ENCODE data around the gene CSKMT. TPM values are rescaled to one million over a fixed set of nuclear protein-coding genes. Genes with fewer than 3 reads are reported as not detected.
"Not testable (repeated sequence)": the region's sequence is repeated elsewhere in the genome, so short reads cannot be mapped to it uniquely, and the experiment has no call there.

The CSKMT gene, protein sequence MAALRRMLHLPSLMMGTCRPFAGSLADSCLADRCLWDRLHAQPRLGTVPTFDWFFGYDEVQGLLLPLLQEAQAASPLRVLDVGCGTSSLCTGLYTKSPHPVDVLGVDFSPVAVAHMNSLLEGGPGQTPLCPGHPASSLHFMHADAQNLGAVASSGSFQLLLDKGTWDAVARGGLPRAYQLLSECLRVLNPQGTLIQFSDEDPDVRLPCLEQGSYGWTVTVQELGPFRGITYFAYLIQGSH
- 1 to 10 TPM; 3.9 to 5.6 (median 4.3) TPM for polyA plus RNA-seq (ENCODE audit: insufficient read length in 3 of 3)

DNA sequence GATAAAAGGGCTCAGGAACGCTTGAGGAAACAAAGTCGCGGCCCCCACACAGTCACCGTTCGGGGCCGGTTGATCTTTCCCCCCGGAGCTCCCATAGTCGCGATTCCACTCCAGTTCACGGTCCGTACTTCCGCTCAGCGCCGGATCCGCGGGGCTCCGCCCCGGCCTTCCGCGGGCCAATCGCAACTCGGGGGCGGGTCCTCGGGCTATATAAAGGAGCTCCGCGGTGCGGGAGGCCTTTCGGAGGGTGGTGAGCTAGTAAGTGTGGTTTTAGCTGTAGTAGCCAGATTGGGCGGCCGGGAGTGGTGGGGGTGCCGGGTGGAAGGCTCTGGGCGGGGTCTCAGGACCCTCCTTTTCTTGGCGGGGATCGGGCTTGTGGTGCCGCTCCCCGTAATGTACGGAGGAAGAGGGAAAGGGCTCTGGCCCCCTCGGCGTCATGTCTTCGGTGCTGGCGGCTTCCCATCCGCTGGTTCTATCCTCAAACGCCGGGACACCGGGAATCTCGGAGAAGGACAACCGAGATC, at the start of gene CSKMT, which contains the start of gene C11orf98:
CSKMT (plus strand) TSS at position 238 of the 524 bp plus-strand sequence. CDS start 568 bp downstream, outside the sequence.
C11orf98 (minus strand) TSS at position 136 of the 524 bp plus-strand sequence; CDS start at position 95, 41 bp downstream.
- peak; percentile 90 to 91 (median 91) for DNase-seq (ENCODE audit: low read depth in 3 of 3, low spot score in 2 of 3)

DNA sequence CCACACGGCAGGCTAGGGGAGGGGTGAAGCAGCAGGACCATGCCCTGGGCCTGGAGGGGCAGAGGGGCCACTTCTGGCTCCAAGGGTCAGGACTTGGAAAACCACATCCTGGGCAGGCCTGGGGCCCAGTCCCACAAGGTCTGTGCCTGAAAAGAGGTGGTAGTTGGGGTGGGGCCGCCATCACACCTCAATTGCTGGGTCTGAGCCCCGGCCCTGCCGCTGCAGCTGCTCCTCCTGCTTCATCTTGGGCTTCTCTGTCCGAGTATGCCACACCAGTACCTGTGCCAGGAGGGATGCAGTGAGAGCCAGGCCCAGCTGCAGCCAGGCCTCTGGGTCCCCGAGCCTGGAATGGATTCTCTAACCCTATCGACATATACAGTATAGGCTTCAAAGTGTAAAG, 49.6 kb upstream of the CSKMT start:
- no peak for DNase-seq (ENCODE audit: low read depth in 3 of 3, low spot score in 2 of 3)

DNA sequence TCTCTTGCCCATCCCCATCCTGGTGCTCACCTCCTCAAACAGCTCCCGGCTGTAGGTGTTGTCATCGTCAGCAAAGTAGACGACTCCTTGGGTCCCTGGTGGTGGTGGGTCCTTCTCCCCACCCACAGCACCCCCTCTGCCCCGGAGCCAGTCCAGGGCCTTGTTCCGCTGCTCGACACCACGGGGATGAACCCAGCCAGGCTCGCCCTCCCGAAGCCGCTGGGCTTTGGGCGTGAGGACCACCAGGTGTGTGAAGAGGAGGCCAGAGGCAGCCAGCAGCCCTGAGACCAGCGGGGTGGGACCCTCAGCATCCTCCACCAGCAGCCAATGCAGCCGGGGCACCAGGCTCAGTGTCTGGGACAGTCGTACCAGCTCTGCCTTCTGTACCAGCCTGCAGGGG, 48.2 kb upstream of the CSKMT start:
- DNase-seq (ENCODE audit: low read depth in 3 of 3, low spot score in 2 of 3), result not testable (repeated sequence)

DNA sequence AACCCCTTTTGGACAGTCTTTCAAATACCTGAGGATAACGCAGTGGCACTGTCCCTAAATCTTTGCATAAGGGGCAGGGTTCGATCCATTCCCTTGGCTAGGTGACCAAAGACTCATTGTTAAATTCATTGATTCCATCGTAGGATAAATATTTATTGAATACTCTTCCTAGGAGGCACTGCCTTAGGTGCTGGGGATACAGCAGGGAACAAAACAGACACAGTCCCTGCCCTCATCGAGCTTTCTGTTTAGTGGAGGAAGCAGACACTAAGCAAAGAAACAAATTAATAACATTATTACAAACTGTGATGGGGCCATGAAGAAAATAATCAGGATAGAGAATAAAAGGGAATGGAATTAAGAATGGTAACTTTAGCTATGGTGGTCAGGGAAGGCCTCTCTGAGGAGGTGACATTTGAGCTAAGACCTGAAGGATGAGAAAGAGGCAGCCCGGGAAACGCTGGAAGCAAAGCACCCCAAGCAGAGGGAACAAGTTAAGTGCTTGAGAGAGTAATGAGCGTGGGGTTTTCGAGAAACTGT, 44.0 kb upstream of the CSKMT start:
- DNase-seq (ENCODE audit: low read depth in 3 of 3, low spot score in 2 of 3), result no peak

DNA sequence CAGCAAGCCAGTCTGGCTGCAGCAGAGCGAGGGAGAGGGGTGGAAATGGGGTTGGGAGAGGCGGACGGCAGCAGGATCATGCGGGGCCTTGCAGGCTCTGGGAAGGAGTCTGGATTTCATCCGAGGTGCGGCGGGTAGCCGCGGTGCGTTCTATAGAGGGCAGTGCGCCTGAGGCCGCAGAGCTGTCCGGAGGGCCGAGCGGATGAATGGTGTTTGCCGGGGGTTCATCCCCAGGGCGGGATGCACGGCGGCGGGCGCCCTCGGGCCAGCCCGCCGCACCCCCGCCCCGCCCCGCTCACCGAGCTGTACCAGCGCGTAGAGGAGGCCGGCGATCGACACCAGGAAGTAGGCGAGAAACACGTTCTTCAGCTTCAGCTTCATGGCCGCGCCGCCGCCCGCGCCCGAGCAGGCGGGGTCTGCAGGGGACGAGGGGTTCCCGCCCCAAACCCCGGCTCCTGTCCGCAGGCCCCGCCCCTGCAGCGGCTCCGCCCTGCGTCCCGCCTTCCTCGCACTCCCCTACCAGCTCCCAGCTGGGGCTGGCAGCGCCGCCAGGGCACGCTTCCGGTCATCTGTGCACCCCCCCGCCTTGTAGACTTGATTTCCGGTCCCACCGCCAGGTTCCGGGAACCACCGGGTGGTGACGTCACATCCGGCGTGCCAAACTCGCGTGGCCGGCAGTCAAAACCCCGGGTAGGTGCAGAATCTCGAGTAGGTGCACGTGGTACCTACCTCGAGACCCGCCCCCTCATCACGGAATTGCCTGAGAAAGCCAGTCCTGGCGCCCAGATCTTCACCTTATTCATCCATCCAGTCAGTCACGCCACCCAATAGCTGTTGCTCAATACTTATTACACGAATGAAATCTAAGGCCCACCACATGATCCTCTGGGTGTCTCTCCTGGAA, 43.3 kb upstream of the CSKMT start, which contains the start of gene B3GAT3:
B3GAT3 (minus strand) TSS at position 420 of the 904 bp plus-strand sequence; CDS start at position 381, 39 bp downstream.
- DNase-seq (ENCODE audit: low read depth in 3 of 3, low spot score in 2 of 3), result peak; percentile 89 to 92 (median 92)

DNA sequence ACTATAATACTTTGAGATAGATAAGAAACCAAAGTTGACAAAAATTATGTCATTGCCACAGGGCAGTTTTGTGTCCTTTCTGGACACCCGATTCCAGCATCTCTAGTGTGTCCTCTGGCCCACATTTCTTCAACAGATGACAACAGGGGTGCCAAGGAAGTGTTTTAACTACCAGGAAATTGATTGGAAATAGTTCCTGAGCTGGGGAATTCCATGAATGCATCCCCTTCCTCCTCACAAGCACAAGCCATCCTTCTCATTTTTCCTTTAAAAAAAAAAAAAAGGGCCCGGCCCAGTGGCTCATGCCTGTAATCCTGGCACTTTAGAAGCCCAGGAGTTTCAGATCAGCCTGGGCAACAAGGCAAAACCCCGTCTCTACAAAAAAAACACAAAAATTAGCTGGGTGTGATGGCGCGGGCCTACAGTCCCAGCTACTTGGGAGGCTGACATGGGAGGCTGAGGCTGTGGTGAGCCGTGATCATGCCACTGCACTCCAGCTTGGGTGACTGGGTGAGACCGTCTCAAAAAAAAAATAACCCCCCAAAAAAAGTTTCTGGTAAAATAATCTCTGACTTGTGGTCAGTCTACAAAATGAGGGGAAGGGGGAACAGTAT, 42.5 kb upstream of the CSKMT start:
- DNase-seq (ENCODE audit: low read depth in 3 of 3, low spot score in 2 of 3), result no peak

DNA sequence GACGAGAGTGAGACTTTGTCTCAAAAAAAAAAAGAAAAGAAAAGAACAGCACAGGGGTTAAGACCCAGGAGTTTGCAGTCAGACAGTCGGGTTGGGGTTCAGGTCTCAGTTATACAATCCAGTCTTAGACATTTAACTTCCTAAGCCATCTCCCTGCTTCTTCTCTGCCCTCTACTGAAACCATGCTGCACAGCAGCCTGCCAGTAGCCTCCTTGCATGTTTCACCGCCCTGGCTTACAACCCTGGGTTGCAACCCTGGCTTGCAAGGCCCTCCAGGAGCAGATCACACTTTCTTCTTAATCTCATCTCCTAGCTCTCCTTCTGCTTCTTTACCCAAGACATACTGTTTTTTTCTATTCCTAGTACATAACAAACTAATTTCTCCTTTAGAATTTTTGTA, 37.4 kb upstream of the CSKMT start:
- DNase-seq (ENCODE audit: low read depth in 3 of 3, low spot score in 2 of 3), result no peak

DNA sequence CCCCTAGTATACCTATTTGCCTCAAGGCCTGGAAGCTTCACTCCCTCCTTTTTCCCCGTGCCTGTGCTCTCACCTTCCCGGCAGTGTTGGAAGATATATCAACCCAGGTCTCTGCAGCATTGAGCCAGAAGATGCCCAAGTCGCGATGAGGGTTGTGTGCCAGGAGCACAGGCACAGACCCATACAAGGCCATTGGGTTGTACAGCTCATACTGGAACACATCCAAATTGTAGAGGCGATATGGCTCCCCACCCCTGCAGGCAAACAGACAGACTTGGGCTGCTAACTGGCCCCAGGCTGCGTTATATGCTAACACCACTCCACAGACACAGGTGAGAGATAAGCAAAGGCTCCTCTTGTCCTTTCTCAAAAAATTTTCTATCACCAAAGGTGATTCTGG, 32.6 kb upstream of the CSKMT start:
- DNase-seq (ENCODE audit: low read depth in 3 of 3, low spot score in 2 of 3), result no peak

DNA sequence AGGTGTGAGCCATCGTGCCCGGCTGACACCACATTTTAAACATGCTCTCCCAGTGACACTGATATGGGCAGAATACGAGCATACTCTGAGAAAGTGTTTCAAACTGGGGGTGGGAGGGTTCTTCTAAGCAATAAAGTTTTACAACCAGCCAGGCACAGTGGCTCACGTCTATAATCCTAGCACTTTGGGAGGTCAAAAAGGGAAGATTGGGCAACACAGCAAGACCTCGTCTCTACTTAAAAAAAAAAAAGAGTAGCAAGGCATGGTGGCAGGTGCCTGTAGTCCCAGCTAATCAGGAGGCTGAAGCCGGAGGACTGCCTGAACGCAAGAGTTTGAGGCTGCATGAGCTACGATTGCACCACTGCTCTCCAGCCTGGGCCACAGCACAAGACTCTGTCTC, 20.9 kb upstream of the CSKMT start:
- DNase-seq (ENCODE audit: low read depth in 3 of 3, low spot score in 2 of 3), result no peak

DNA sequence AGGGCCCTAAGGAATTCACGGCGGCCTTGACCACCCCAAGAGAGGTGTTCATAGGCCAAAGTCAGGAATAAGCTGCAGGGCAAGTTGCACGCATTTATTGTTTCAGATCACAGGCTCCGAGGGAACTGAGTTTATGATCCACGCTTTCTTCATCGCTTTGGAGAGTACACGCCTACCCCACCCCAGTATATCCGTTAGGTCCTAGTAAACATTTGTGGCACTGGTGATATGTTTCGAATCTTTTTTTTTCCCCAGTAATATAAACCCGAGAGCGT, 19.5 kb upstream of the CSKMT start:
- DNase-seq (ENCODE audit: low read depth in 3 of 3, low spot score in 2 of 3), result no peak

DNA sequence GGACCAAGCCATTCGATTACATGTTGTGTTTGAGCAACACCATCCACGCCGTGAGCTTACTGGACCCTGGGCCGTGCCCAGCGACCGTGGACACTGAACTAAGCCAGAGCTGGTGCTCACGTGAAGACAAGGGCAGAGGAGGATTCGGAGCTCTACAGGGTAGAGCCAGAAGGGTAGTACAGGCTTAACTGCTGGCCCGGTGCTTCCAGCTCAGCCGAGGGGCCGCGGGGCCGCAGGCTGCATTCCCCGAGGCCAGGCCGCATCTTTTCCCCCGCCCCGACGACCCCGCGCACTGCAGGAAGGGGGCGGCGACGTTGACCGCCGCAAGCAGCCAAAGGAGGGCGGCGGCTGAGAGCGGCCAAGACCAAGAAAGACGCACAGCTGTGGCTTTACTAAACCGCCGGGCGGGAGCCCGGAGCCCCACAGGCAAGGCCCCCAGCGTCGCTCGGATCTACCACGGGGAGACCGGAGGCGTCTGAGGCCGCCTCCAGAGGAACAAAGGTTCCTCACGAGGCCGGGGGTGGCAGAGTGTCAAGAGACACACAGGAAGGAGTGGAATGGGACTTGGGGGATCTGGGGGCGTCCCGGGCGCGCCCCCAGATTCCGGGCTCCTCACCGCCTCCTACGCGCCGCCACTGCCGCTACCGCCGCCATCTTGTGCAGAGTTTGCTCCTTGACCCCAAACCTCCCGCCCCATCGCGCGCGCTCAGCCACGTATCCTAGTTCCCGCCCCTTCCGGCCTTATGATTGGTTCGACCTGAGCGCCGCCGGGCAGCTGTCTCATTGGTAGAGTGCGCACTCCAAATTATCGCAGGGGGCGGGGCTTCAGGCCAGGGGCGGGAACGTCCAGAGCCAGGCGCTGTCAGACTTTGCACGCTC, 18.9 kb upstream of the CSKMT start, which contains the start of gene GANAB:
GANAB (minus strand) TSS at position 668 of the 879 bp plus-strand sequence; CDS start at position 654, 14 bp downstream.
- DNase-seq (ENCODE audit: low read depth in 3 of 3, low spot score in 2 of 3), result peak; percentile 91 to 98 (median 93)

DNA sequence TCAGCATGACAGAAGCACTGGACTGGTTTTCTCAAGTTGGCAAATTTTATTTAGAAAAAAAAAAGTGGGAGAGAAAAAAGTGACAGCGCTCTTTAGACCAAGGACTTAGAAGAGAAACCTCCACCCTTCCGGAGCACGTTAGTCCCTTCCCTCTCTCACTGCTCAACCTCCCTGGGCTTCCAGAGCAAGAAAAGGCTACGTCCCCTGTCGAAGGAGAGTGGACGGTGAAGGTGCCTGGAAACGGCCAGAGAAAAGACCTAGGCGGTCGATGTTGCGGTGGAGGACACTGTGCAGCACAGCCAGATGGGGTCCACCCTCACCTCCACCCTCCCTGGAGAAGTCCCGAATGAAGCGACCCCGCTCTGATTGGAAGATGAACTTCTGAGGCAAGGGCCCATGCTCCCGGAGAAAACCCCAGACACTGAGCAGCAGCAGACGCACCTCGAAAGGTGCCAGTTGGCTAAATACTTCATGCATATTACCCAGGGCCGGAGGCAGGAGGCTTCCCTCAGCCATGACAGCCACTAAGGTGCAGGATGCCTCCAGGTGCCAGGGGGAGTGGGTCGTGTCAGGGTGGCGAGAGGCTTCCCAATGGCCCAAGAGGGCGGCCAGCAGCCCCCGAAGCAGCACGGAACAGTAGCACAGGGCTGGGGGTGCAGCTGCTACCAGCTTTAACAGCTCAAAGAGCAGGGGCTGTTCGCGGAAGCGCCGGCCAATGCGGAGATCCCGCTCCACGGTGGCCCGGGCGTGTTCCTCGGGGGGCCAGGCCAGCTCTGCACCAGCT, 18.1 kb upstream of the CSKMT start:
- no peak for DNase-seq (ENCODE audit: low read depth in 3 of 3, low spot score in 2 of 3)

DNA sequence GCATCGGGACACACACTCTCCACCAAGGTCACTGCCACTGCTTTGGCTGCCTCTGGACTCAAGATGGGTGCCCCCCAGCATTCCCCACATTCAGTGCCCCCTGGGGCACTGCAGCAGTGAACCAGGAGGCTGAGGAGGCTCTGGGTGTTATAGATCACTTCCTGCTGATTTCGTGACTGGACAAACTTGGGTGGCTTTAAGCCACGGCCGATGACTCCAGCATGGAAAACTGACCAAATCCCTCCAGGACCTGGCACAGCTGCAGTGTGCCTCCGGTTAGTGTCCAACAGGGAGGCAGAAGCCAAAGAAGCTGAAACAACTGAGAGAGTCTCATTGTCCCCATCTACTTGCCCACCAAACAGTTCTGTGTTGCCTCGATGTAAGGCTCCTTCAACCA, 17.5 kb upstream of the CSKMT start:
- no peak for DNase-seq (ENCODE audit: low read depth in 3 of 3, low spot score in 2 of 3)

DNA sequence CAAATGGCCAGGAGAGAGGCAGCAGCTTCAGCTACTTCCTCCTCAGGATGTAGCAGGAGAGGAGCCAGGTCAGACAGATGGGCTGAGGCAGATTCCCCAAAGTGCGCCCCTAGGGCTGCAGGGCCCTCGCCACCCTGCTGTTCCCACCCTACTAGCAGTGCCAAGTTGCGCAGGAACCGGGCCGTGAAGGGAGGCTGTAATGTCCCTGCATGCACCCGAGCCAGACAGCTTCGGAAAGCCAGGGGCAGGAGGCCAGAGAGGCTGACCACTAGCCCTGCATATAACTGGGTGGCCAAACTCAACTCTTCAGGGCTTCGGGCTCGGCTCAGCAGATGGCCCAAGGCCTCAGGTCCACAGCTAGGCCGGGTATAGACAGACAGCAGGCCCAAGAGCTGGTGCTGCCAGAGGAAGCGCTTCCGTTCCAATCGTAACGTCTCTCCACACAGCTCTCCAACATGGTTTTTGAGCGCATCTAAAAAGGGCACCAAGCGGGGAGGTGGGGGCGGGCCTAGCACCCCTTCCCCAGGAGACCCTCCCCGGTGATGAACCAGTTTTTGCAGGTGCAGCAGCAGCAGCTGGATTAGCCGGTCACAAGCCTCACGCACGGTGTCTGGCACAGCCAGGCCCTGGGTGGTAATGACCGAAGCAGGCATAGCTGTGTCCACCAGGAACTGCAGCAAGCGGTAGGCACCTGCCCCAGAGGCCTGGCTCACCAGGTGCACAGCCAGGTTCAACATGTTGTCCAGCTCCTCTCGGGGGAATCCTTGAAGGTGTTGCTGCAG, 16.7 kb upstream of the CSKMT start:
- no peak for DNase-seq (ENCODE audit: low read depth in 3 of 3, low spot score in 2 of 3)

DNA sequence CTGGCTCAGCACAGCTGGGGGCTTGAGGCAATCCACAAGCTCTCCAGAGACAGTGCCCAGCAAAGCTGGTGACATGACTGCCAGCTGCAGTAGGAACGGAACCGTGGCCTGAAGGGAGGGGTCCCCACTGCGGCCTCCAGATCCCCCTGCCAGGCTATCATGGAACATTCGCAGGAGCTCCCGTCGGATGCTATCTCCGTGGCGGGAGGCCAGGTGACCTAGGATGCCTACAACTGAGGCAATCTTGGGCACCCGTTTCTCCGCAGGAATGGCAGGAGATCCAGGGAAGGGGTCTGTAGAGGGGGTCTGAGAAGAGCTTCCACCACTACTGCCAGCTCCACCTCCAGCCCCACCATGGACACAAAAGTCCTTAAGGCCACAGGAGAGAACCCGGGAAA, 16.1 kb upstream of the CSKMT start:
- no peak for DNase-seq (ENCODE audit: low read depth in 3 of 3, low spot score in 2 of 3)

DNA sequence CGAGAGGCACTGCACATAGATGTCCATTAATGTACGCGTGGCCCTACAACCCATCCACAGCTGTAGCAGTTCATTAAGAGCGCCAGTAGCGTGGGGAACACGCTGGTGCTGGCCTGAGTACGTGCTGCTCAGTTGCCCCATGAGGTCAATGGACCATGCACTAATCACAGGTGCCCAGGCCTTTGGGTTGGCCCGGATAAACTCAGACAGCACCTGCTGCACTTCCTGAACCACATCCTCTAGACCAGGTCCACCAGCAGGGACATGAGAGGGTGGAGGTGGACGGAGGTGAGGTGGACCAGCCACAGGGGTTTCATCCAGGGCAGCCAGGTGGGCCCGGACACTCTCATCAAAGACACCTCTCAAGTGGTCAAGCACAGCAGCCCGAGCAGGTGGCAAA, 15.6 kb upstream of the CSKMT start:
- DNase-seq (ENCODE audit: low read depth in 3 of 3, low spot score in 2 of 3), result no peak

DNA sequence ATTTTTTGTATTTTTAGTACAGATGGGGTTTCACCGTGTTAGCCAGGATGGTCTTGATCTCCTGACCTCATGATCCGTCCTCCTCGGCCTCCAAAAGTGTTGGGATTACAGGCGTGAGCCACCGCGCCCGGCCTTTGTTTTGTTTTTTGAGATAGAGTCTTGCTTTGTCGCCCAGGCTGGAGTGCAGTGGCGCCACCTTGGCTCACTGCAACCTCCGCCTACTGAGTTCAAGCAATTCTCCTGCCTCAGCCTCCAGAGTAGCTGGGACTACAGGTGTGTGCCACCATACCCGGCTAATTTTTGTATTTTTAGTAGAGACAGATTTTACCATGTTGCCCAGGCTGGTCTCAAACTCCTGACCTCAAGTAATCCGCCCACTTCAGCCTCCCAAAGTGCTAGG, 14.8 kb upstream of the CSKMT start:
- DNase-seq (ENCODE audit: low read depth in 3 of 3, low spot score in 2 of 3), result not testable (repeated sequence)
